Pons (tissue), 1 donor: ENCODE measurements around the gene PRKCE.
A peak's percentile ranks its signal among the peaks of the same experiment; 100 is the strongest.

ENCODE experiments used
- DNase-seq: peaks from one replicate; pipeline ENCODE4 v3.0.0-alpha.2; 2016; ENCODE audit warnings: low spot score

Gene PRKCE

DNA sequence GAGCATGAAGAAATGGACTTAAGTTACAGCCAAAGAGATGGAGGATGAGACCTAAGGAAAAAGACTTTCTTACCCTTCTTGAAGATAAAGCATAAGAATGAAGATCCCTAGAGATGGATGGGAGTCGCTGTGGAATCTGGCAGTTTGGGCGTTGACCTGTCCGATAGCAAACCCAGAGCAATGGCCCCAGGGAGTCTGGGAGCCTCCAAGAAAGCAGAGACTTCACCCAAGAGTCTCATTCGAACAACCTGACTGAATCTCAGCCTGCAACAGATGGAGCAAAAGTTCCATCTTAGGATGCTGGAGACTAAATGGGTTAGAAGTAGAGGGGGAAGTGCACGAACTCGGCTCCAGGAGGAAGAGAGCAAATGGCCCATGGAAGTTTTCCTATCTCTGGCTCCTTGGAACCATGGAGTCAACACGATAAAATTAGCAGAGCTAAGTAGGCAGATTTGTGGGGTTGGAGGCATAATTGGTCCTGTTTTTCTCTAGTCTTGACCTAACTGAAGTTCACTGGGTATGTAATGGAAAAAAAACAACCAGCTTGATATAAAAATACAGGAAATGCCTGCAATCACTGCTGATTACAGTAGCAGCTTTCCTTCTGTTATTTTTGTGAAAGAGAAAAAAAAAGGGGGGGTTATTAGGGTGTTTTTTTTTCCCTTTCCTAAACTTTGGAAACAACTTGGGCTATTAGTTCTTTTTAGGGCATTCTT, 467.3 kb downstream of the PRKCE start:
- no peak for DNase-seq

GRCh38 chr2:46119453-46119852, 468.0 kb downstream of the PRKCE start:
- no peak for DNase-seq

DNA sequence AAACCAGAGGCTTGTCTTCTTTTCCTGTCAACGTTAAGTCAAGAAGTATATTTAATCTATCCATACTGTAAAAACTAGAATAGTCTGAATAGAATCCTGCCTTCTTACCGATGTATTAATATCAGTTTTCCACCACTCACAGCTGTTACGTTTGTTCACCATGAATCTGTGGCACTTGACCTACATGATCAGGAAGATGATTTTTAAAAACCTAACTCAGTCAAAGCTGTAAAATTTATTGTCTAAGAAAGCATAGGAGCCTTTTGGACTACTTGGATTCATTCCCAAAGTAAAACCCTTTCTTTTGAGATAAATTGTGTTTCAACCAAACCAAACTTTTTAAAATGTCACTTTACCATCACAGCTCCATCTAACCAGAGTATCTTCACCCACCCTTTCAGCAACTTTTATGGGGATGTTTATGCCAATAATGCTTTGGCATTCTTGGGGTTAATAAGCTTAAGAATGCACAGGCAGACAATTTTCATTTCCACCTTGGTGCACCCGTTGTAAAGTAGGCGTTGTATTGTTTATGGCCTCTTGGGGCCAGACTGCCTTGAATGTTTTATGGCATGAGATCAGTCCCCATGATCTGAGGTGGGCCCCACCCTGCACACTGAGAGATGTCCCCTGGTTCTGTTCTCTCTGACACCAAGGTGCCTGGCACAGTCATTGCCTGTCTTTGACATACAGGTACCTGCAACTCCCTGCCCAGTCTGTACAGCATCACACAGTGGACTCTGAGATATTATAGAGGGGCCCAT, 469.5 kb downstream of the PRKCE start:
- DNase-seq: no peak

- no peak for DNase-seq
These were observed 471.0 kb downstream of the PRKCE start for GRCh38 chr2:46122318-46122976.

GRCh38 chr2:46123013-46123412, 471.5 kb downstream of the PRKCE start:
- no peak for DNase-seq

DNA sequence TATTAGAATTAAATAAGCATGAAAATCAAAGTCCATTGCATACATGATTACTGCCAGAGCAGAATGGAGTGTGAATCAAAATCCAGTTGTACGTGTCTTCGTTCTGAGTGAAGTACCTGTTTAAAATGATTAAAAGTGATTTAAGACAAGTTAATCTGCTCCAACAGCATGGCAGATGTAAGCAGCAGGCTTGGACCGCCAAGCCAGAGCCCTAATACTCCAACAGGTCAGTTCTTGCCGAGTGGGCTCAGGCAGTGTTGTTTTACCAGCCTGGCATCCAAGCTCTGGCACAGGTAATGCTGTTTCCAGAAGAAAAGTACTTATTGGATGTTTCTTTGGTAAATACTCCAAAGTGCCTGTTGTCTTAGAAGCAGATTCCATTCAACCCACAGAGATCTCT, 474.3 kb downstream of the PRKCE start:
- no peak for DNase-seq

DNA sequence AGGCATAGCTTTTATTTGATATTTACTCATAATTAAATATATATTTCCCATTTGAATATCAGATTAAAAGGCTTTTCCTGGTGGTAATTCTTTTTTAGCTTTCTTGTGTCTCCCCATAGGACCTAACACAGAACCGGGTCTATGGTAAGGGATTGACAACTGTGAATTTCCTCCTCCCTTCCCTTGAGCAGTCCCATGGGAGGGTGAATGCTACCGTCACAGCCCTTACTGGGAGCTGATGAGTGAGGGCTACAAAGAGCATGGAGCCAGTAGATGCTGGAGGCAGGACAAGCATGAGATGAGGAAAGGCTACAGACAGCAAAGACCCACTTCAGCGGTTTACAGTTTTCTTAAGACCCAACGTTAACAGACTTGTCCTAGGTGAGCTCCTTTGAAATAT, 475.1 kb downstream of the PRKCE start:
- no peak for DNase-seq

GRCh38 chr2:46127176-46127575, 475.7 kb downstream of the PRKCE start:
- DNase-seq: no peak

DNA sequence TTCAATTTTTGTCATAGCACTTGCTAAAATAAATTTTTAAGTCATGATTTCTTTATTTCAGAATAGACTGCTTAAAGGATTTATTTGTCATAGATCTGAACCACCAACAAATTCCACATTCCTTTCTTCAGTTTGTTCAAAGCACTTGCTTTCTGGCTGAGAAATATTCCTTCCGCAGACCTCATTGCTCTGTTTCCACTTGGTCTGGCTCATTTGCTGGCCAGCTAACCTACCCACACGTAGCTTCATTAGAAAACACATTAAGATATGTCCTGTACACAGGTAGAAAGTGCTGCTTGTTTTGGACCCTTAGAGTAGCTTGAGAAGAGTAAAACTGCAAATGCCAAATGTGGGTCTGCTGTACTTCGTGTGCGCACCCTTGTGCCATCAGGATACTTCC, 479.0 kb downstream of the PRKCE start:
- DNase-seq: no peak

DNA sequence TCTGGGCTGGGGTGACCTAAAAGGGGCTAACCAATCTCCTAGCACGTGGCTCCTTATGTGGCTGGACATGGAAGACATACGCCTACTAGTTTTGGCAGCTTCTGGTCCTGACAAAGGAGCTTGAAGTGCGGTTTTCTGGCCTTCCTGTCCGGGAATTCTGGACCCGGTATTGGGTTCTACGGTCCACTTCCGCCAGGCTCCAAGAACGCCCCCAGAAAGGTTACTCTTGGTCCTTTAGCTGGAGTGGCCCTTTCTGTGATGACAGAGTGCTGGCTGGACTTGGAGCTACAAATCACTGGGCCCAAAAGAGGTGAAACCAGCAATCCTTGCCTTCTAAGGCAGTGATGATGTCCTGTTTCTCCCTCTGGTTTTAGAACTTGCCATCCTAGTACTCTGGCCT, 481.5 kb downstream of the PRKCE start:
- DNase-seq: no peak

- DNase-seq: no peak
These were observed 483.2 kb downstream of the PRKCE start for GRCh38 chr2:46134531-46135227.

- no peak for DNase-seq
These were observed 483.9 kb downstream of the PRKCE start for GRCh38 chr2:46135228-46135855.

DNA sequence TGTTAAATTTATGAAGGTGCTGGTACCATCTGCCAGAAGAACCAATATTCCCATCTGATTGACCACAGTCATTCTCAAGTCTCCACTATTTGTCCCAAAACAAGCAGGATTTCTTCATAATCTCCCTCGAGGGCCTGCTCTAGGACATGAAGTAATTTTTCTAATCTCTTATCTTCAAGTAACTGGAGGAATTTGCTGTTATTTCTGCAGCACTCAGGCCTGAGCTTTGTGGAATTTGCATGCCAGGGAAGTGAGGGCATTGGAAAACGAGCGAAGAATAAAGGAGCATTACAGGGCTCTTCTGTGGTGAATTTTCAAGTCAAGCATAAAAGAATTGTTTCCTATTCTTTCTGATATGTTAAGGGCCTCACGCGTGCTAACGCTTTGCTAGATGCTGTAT, 484.5 kb downstream of the PRKCE start:
- no peak for DNase-seq

GRCh38 chr2:46136481-46136880, 485.0 kb downstream of the PRKCE start:
- no peak for DNase-seq

- no peak for DNase-seq
These were observed 485.5 kb downstream of the PRKCE start for GRCh38 chr2:46136953-46137352.

DNA sequence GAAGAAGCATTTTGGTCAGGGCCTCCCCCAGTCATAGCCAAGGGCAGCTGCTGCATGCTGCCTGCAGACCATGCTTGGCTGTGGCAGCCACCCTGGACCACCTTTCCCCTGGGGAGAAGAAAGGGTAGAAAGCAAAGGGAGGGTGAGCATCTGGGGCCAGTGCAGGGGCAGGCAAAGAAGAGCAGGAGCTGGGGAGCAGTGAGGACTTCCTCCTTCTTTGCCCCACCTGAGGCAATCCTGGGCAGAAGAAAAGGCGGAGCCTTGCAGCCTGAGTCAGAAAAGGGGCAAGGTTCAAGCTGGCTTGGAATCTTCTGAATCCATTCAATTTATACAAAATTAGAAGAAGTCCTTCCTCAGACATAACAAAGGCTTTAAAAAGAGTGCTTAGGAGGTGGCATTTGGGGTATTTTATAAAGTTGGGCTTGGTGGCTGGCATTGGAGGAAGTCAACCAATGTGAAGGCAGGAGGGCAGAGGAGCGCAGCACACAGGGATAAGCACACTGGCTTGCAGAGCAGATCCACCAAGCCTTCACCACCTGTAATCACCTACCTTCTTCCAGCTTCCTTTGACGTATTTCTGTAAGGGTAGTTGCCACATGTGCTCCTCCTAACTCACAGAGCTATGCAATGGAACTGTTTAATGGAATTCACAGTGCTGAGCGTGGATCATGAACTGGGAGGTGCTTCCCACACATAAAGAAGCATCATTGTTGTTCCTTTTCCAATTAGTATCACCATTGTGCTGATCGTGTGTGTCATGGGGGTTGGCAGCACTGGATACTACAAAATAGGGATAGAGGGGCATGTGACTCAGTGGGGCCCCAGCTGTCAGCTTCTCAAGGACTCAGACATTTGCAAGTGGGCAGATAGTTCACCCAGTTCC, 491.3 kb downstream of the PRKCE start:
- peak; percentile 36 for DNase-seq

- DNase-seq: no peak
These were observed 492.1 kb downstream of the PRKCE start for GRCh38 chr2:46143429-46144132.

- DNase-seq: no peak
These were observed 492.8 kb downstream of the PRKCE start for GRCh38 chr2:46144133-46144800.

DNA sequence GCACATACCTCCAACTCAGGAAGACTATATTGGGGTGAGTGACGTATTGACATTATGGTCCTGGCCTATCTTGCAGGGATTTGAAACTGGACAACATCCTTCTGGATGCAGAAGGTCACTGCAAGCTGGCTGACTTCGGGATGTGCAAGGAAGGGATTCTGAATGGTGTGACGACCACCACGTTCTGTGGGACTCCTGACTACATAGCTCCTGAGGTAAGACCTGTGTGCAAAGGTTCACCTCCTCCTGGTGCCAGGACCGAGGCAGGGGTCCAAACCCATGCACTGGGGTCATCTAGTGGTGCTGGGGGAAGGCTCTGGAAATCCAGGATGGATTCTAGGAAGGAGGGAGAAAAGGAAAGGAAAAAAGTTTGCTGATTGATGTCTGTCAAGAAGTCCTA, 493.5 kb downstream of the PRKCE start:
- DNase-seq: no peak

GRCh38 chr2:46145840-46146239, 494.4 kb downstream of the PRKCE start:
- no peak for DNase-seq
